GM21786 (cell line): ENCODE measurements around the gene FSTL4.
"Not testable (repeated sequence)": the region's sequence is repeated elsewhere in the genome, so short reads cannot be mapped to it uniquely, and the experiment has no call there.

Source experiments
- ATAC-seq: cut with Tn5 transposase; IDR thresholded peaks from one replicate; pipeline ENCODE4 v1.9.1; 2021; ENCODE audit not compliant: unreplicated experiment

Gene FSTL4

GRCh38 chr5:133556551-133556950, 55.8 kb downstream of the FSTL4 start:
- no peak for ATAC-seq

DNA sequence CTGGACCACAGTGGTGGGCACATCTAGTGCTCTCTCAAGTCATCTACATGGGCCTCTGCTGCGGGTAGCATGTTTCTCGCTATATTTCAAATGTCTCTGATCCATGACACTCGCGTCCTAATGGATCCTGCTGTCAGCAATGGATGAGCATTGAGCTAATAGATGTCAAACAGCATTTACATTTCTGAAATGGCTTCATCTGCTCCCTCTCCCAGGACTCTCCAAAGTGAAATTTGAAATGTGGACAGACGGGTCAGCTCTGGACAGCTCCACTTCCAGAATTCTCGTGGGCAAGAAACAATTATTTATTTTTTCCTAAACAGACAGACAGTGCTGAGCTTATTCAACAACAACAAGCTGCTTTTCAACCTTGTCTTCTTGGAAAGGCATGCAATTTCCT, 58.1 kb downstream of the FSTL4 start:
- no peak for ATAC-seq

DNA sequence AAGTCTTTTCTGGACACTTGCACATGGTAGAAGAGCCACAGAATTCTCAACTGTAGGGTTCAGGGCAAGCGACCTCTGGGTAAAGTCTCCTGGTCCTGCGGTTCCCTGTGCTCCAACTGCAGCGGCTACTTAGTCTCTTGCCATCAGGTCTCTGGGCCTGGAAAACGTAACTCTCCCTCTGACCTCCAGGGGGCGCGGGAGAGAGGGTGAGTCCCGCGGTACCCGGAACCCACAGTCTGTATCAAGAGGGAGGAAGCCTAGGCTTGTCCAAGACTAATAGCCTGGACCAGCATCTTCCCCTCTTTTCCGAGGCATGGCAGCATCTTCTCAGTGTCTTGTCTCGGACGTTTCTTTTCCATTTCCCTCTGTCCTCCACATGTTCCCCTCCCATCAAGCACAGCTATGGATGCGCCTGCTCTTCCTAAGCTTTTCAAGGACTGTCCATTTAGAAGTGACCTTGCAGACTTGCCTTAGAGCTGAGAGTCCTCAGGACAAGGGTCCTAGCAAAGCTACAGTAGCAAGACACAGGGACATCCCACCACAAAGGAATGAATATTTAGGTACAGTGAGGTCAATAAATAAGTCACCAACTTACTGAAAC, 59.3 kb downstream of the FSTL4 start:
- no peak for ATAC-seq

- no peak for ATAC-seq
Observed at GRCh38 chr5:133546500-133546899, 65.8 kb downstream of the FSTL4 start.

DNA sequence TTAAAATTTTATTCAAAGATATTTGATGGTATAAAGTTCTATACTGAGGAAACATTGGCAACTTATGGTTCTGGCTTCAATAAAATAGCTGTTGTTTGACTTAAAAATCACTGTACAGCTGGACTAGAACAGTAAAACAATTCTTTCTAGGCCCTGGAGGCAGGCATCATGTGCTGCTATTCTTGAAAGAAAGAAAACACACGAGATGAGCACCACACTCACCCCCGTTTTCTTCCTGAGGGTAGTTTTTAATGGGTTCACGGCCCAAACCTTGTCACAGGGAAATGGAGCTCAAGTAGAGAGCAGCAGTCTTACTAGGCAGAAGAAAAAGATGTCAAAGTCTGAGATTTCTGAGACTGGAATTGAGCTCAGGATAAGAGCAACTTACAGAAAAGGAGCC, 68.0 kb downstream of the FSTL4 start:
- ATAC-seq = no peak

DNA sequence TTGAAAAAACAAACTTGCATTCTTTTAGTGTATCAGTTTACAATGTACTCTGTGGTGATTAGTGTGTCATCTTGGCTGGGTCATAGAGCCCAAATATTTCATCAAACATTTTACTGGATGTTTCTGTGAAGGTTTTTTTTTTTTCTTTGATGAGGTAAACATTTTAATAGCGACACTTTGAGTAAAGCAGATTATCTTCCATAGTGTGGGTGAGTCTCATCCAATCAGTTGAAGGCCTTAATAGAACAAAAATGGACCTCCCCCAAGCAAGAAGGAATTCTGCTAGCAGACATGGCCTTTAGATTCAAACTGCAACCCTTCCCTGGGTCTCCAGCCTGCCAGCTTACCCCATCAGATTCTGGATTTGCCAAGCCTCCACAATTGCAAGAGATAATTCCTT, 72.5 kb downstream of the FSTL4 start:
- ATAC-seq = no peak

DNA sequence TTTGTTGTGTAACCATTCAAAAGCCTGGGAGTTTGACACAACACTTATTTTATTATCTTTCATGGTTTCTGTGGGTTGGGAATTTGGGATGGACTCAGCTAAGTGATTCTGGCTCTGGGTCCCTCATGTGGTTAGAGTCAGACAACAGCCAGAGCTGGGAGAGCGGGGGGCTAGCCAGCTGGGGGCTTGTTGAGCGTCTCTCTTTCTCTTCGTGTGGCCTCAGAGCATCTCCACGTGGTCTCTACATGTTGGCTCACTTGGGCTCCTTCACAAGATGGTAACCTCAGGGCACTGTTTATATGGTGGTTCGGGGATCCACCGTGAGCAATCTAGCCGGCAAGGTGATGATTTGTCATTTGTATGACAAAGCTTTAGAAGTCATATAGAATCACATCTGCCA, 73.6 kb downstream of the FSTL4 start:
- no peak for ATAC-seq

DNA sequence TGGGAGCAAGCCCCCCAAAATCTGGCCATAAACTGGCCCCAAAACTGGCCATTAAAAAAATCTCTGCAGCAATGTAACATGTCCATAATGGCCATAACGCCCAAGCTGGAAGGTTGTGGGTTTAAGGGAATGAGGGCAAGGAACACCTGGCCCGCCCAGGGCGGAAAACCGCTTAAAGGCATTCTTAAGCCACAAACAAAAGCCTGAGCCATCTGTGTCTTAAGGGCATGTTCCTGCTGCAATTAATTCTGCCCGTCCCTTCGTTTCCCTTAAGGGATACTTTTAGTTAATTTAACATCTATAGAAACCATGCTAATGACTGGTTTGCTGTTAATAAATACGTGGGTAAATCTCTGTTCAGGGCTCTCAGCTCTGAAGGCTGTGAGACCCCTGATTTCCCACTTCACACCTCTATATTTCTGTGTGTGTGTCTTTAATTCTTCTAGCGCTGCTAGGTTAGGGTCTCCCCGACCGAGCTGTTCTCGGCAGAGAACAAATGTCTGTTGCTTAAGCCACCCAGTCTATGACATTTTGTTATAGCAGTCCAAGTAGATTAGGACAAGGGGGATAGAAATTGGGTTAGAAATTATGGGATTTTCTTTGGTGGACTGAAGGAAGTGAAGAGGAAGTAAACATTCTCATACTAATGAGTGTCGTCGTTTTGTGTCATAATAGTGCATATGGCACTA, 77.0 kb downstream of the FSTL4 start:
- ATAC-seq = not testable (repeated sequence)

- ATAC-seq = no peak
Observed at GRCh38 chr5:133534566-133534965, 77.8 kb downstream of the FSTL4 start.

- ATAC-seq = no peak
Observed at GRCh38 chr5:133533541-133533940, 78.8 kb downstream of the FSTL4 start.

- no peak for ATAC-seq
Observed at GRCh38 chr5:133531594-133531993, 80.7 kb downstream of the FSTL4 start.

DNA sequence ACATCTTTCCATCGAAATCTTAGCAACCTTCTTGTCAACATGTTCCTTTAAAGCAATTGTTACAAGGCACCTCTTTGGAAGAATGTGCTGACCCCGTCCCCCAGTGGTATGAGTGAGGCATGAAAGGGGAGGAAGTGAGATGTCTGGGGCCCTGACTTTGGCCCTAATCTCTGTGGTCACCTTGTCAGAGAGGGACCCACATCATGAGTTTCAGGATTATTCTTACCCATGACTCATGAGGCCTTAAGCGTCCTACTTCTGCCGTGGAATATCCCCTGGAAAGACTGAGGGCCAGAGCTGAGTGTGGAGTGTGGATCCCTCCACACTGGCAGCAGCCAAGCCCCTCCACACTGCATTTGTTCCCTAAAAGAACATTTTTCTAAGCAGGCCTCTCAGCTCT, 81.2 kb downstream of the FSTL4 start:
- ATAC-seq = peak; percentile 65

DNA sequence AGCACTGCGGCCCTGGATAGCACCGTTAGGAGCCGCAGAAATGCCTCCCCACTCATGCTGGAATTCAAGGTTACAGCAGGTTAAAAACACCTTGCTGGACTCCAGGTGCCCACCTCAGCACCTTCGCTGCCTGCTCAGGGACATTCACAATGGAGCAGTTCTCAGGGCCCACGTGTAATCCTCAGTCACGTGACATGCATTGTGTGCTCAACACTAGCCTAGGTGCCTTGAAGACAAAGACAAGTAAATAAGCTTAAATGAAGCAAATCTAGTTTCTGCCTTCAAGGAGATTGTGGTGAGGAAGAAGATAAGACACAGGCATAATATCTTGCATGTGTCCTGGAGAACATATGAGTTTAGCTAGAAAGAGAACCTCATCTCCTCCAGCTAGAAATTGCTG, 82.1 kb downstream of the FSTL4 start:
- ATAC-seq = no peak

- ATAC-seq = no peak
Observed at GRCh38 chr5:133528841-133529240, 83.5 kb downstream of the FSTL4 start.

DNA sequence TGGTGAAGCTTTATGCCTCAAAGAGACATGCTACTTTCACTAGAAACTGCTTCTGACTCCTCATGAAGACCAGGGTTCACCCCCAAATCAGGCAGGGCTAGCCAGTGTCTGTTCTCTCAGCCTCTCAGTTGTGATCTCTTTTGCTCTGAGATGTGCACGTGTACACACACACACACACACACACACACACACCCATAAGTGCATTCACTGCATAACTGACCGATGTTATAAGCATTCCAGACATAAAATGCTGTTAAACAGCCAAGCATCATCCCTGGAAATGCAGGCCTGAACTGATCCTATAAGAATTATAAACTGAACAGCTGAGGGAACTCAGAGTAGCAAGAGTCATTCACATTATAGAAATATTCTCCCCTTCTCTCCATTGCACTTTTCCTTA, 85.0 kb downstream of the FSTL4 start:
- ATAC-seq = no peak

- no peak for ATAC-seq
Observed at GRCh38 chr5:133526368-133526767, 86.0 kb downstream of the FSTL4 start.

GRCh38 chr5:133525126-133525525, 87.2 kb downstream of the FSTL4 start:
- ATAC-seq = no peak

- ATAC-seq = no peak
Observed at GRCh38 chr5:133524666-133525065, 87.7 kb downstream of the FSTL4 start.

- ATAC-seq = no peak
Observed at GRCh38 chr5:133523961-133524586, 88.3 kb downstream of the FSTL4 start.

DNA sequence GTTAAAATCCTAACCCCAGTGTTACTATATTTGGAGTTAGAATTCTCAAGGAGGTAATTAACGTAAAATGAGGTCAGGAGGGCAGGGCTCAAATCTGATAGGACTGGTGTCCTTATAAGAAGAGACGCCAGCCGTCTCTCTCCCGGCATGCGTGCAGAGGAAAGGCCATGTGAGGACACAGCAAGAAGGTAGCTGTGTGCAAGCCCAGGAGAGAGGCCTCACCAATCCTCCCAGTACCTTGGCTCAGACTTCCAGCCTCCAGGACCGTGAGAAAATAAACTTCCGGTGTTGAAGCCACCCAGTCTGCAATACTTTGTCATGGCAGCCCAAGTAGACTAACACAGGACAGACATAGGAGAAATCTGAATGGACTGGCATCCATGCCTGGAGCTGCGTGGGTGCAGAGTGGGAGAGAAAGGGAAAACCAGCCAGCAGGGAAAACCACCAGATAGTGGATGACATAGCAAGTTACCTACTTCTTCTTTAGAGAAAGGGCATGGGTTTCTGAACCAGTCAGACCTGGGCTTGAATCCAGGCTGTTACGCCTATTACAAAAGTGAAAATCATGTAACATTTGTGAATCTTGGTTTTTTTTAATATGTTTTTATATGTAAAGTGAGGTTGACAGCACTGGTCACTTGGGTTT, 89.2 kb downstream of the FSTL4 start:
- no peak for ATAC-seq

DNA sequence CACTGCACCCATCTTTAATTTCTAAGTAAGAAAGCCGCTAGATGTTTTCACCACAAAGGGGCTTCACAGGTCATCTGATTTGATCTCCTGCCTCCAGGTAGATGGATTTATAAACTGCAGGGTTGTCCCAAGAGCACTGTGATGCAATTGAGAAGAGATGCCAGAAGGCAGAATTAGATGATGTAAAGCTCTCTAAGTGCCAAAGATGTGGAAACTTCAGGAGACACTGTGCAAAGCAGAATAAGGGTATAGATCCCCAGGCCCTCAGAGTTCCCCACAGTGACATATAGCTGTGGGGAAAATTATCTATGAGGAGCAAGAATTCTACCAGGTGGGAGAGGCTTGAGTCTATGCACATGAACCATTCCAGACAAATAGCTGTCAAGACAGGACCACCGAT, 90.5 kb downstream of the FSTL4 start:
- no peak for ATAC-seq
